B cell (primary cell): ENCODE data around the gene SYCP3. TPM values are rescaled to one million over a fixed set of nuclear protein-coding genes. Genes with fewer than 3 reads are reported as not detected.

Experiments used
- ATAC-seq: fragments of 200-7000 bp; cut with Tn5 transposase; one replicate; pipeline ENCODE4 v1.10.0; 2021; ENCODE audit warnings: low read depth, mild to moderate bottlenecking, moderate number of reproducible peaks, moderate library complexity
- CTCF ChIA-PET: fragments of 350-600 bp; sonication (Branson Sonifier 250); formaldehyde crosslinking; loops from one replicate; lab custom pipeline; 2021; ENCODE audit warnings: antibody characterized with exemption, inconsistent platforms; lab: Charles Lee
- POLR2A ChIA-PET: fragments of 350-600 bp; sonication (Branson Sonifier 250); formaldehyde crosslinking; loops from one replicate; lab custom pipeline; 2021; ENCODE audit warnings: antibody characterized with exemption; lab: Charles Lee
- DNase-seq: peaks from one replicate; pipeline ENCODE4 v3.0.0; 2013
- H2AFZ ChIP-seq: 2 replicates; pipeline ENCODE4 v1.6.1; 2012; ENCODE audit warnings: mild to moderate bottlenecking, low read depth, low read length; ENCODE audit not compliant: insufficient read depth, poor library complexity, severe bottlenecking
- H3K27ac ChIP-seq, 2 donors: 1 replicate in 1 of 2; 2 replicates in 1 of 2; pipeline ENCODE4 v1.5.1; 2012 to 2013; ENCODE audit warnings: low read length in 2 of 2, mild to moderate bottlenecking in 2 of 2, moderate library complexity in 1 of 2
- H3K27me3 ChIP-seq, 4 experiments: fragments of 200-600 bp in 1 of 4; sonication (generic) in 1 of 4; replicated peaks in 1 of 4; 1 replicate in 2 of 4; 2 replicates in 2 of 4; pipeline versions ENCODE4 v1.6.1 to v1.7.0; 2013 to 2016; ENCODE audit warnings: low read length in 3 of 4, mild to moderate bottlenecking in 2 of 4, mixed read lengths in 1 of 4, moderate library complexity in 1 of 4; ENCODE audit not compliant: insufficient read depth in 4 of 4, control insufficient read depth in 3 of 4; ENCODE audit errors: control extremely low read depth in 1 of 4
- H3K36me3 ChIP-seq, 2 experiments: replicated peaks in 1 of 2; 1 replicate in 1 of 2; 2 replicates in 1 of 2; pipeline versions ENCODE4 v1.6.1 to v1.7.1; 2013; ENCODE audit warnings: low read length in 1 of 2; ENCODE audit not compliant: insufficient read depth in 2 of 2, control insufficient read depth in 1 of 2; ENCODE audit errors: control extremely low read depth in 1 of 2, extremely low read depth in 1 of 2
- H3K4me1 ChIP-seq, 2 donors: fragments of 200-600 bp in 1 of 2; sonication (generic) in 1 of 2; 1 replicate in 1 of 2; 2 replicates in 1 of 2; pipeline versions ENCODE4 v1.5.1 to v1.6.1; 2013 to 2017; ENCODE audit warnings: low read length in 2 of 2; ENCODE audit not compliant: control insufficient read depth in 2 of 2, insufficient read depth in 2 of 2
- H3K4me2 ChIP-seq: replicated peaks from 2 replicates; pipeline ENCODE3; 2012; ENCODE audit warnings: mild to moderate bottlenecking, low read depth, low read length; ENCODE audit not compliant: poor library complexity, severe bottlenecking
- H3K4me3 ChIP-seq, 5 experiments: fragments of 200-600 bp in 1 of 5; sonication (generic) in 1 of 5; 1 replicate in 3 of 5; 2 replicates in 2 of 5; pipeline versions ENCODE4 v1.5.1 to v1.7.0; 2011 to 2016; ENCODE audit warnings: low read length in 4 of 5, mild to moderate bottlenecking in 4 of 5, low read depth in 2 of 5, control low read depth in 1 of 5, moderate library complexity in 1 of 5; ENCODE audit not compliant: insufficient read depth in 1 of 5; ENCODE audit errors: control extremely low read depth in 1 of 5, extremely low read depth in 1 of 5
- H3K79me2 ChIP-seq: fragments of 200-600 bp; sonication (generic); one replicate; pipeline ENCODE4 v1.6.0; 2016; ENCODE audit warnings: low read length; ENCODE audit not compliant: control insufficient read depth, insufficient read depth
- H3K9ac ChIP-seq: fragments of 200-600 bp; sonication (generic); 2 replicates; pipeline ENCODE4 v1.6.1; 2017; ENCODE audit warnings: mild to moderate bottlenecking, low read length, moderate library complexity
- H3K9me3 ChIP-seq, 3 donors: one replicate each; pipeline versions ENCODE4 v1.6.1 to v1.7.1; 2013; ENCODE audit warnings: low read length in 2 of 3; ENCODE audit not compliant: control insufficient read depth in 2 of 3, insufficient read depth in 1 of 3; ENCODE audit errors: control extremely low read depth in 1 of 3
- H4K20me1 ChIP-seq: 2 replicates; pipeline ENCODE4 v1.6.0; 2012; ENCODE audit warnings: mild to moderate bottlenecking, low read length; ENCODE audit not compliant: insufficient read depth, control insufficient read depth, poor library complexity, severe bottlenecking
- H3K27ac Mint-ChIP-seq: one replicate; pipeline ENCODE4 v1.8.0; 2021; ENCODE audit warnings: mixed read lengths
- H3K27me3 Mint-ChIP-seq: one replicate; pipeline ENCODE4 v1.8.0; 2021; ENCODE audit warnings: mixed read lengths
- H3K4me1 Mint-ChIP-seq: one replicate; pipeline ENCODE4 v1.8.0; 2021; ENCODE audit warnings: mixed read lengths
- H3K4me3 Mint-ChIP-seq: one replicate; pipeline ENCODE4 v1.8.0; 2021; ENCODE audit warnings: mixed read lengths
- H3K9me3 Mint-ChIP-seq: one replicate; pipeline ENCODE4 v1.8.0; 2022; ENCODE audit warnings: mixed read lengths; ENCODE audit not compliant: insufficient read depth
- CTCF ChIP-seq: fragments of 200-600 bp; IDR thresholded peaks from one replicate; pipeline ENCODE4 v1.8.0; 2022; ENCODE audit warnings: antibody characterized with exemption, mild to moderate bottlenecking
- EZH2 ChIP-seq: IDR thresholded peaks from 2 replicates; pipeline ENCODE4 v1.6.1; 2012; ENCODE audit warnings: borderline replicate concordance, low read depth, mild to moderate bottlenecking, moderate library complexity, low read length; ENCODE audit not compliant: insufficient read depth, poor library complexity, severe bottlenecking
- WGBS: methylation state at CpG from one replicate; pipeline ENCODE4 v1.1.5; 2013; ENCODE audit warnings: missing lambda C conversion rate; ENCODE audit not compliant: insufficient coverage; 5-methylcytosine and 5-hydroxymethylcytosine counted together
- intact Hi-C: fragments of 100-400 bp; cut with micrococcal nuclease; formaldehyde crosslinking; loops from one replicate; pipeline ENCODE4 v1.10.0; 2022
- polyA plus RNA-seq: library from polyadenylated mRNA; depleted of rRNA; stranded (reverse); fragments of >200 nt; gene quantifications from 2 replicates; pipeline ENCODE4 v1.2.3, GENCODE V29; 2012
- total RNA-seq, 2 donors: library from RNA; stranded (reverse); fragments of 120-200 nt in 1 of 2; gene quantifications; 1 replicate in 1 of 2; 2 replicates in 1 of 2; pipeline versions ENCODE4 v1.2.3 to v1.2.4, GENCODE V29; 2013 to 2022

Gene SYCP3
- total and polyA plus RNA-seq, 2 donors (not counting 1 experiment from before 2014, with no cell fraction given), result 0.04 to 0.12 TPM

DNA sequence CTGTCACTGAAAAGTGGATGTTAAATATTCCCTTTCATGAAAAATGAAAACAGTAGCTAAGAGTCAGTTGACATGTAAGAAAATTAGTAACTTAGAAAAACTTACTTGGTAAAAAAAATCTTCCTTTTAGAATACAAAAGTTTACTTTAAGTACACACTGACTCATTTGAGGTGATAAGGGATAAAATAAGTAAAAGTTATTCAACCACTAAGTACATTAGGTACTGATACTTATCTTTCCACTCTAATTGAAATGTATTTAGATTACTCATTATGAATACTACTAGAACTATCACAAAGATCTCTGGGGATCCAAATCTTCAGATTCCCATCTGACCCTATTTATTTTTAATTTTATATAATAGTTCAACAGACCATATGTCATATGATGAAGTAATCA, 12.2 kb downstream of the SYCP3 start:
- no peak overlapping the region for H3K27ac Mint-ChIP-seq
- Histone ChIP-seq H4K20me1 (no peaks in the 10 kb centered on the region), H3K4me3 (no peak overlapping the region), H3K27ac (no peak overlapping the region), H3K79me2 (no peaks in the 10 kb centered on the region), H3K4me2 (no peak overlapping the region), H3K9me3 (no peaks in the 10 kb centered on the region), H3K4me1 (peaks cover under 1 to 4% of the 10 kb centered on the region in 2 donors), H3K9ac (no peak overlapping the region), H3K36me3 (peaks cover 10 to 22% of the 10 kb centered on the region in 2 experiments), H3K27me3 (no peaks in the 10 kb centered on the region), H2AFZ (no peak overlapping the region)
- intact Hi-C loops, result loop anchor here (2.0 to 5.0 kb wide), 2 partner anchors 14 to 35 kb away; no protein-coding TSS in a partner anchor
- no peak overlapping the region for H3K4me3 Mint-ChIP-seq
- no peak for TF ChIP-seq CTCF
- TF ChIP-seq EZH2, result no peak
- peaks cover 5% of the 10 kb centered on the region for H3K4me1 Mint-ChIP-seq
- H3K27me3 Mint-ChIP-seq, result no peaks in the 10 kb centered on the region
- DNase-seq (no peak), ATAC-seq (no peak)
- CTCF ChIA-PET, result interaction anchor here (0.6 kb wide), 1 partner anchor 32 kb away, joined by 3 read pairs; no protein-coding TSS in a partner anchor
- H3K9me3 Mint-ChIP-seq, result no peaks in the 10 kb centered on the region
- POLR2A ChIA-PET, result no interaction called here

GRCh38 chr12:101722392-101722791, 16.9 kb downstream of the SYCP3 start:
- WGBS, result no CpG with 5 or more reads among the region's 4 CpGs
- H3K9me3 ChIP-seq, result no peaks in the 10 kb centered on the region
- Mint-ChIP-seq H3K4me3 (no peak overlapping the region), H3K9me3 (no peaks in the 10 kb centered on the region), H3K27ac (no peak overlapping the region), H3K4me1 (peaks cover 7% of the 10 kb centered on the region), H3K27me3 (no peaks in the 10 kb centered on the region)
- intact Hi-C loops, result no loop called here
- no peak overlapping the region for H3K27ac ChIP-seq
- no peaks in the 10 kb centered on the region for H3K27me3 ChIP-seq
- no peak overlapping the region for H3K4me3 ChIP-seq
- ATAC-seq (no peak), DNase-seq (no peak)
- no peaks in the 10 kb centered on the region for H3K79me2 ChIP-seq
- no peak overlapping the region for H2AFZ ChIP-seq
- H3K36me3 ChIP-seq, result peaks cover 7 to 31% of the 10 kb centered on the region in 2 experiments
- TF ChIP-seq EZH2 (no peak), CTCF (no peak)
- POLR2A ChIA-PET, result interaction anchor here (0.7 kb wide), 1 partner anchor 25 kb away, joined by 5 read pairs; no protein-coding TSS in a partner anchor
- CTCF ChIA-PET, result interaction anchor here (3.0 kb wide), 1 partner anchor 37 kb away, joined by 16 read pairs; no protein-coding TSS in a partner anchor
- no peaks in the 10 kb centered on the region for H4K20me1 ChIP-seq
- no peaks in the 10 kb centered on the region for H3K4me1 ChIP-seq
- H3K4me2 ChIP-seq, result no peak overlapping the region
- no peak overlapping the region for H3K9ac ChIP-seq
